IMR-90 (cell line): ENCODE data around the gene IFFO2. TPM values are rescaled to one million over a fixed set of nuclear protein-coding genes. Genes with fewer than 3 reads are reported as not detected.

Experiments
- ATAC-seq: fragments of 200-7000 bp; cut with Tn5 transposase; 2 replicates; pipeline ENCODE4 v1.9.1; 2020; ENCODE audit warnings: low read depth, mild to moderate bottlenecking, moderate library complexity
- BruUV-seq: library from RNA; stranded (reverse); fragments of 400-500 nt; replicated peaks from 2 replicates; lab custom pipeline; 2021; lab: Mats Ljungman, UMichigan
- CTCF ChIA-PET: fragments of 300-600 bp; formaldehyde crosslinking; extraction: SDS; loops from one replicate; lab custom pipeline; 2021; ENCODE audit warnings: antibody characterized with exemption; lab: Yijun Ruan, JAX
- POLR2A ChIA-PET: fragments of 300-600 bp; sonication (Branson Sonifier 250); formaldehyde crosslinking; loops from one replicate; lab custom pipeline; 2022; ENCODE audit warnings: antibody characterized with exemption; ENCODE audit not compliant: unreplicated experiment; lab: Charles Lee
- DNase-seq: peaks from one replicate; pipeline ENCODE4 v3.0.0; 2013
- H2AFZ ChIP-seq: replicated peaks from 2 replicates; pipeline ENCODE3; 2013; ENCODE audit warnings: low read length, mild to moderate bottlenecking; ENCODE audit not compliant: poor library complexity
- H2AK5ac ChIP-seq: 2 replicates; pipeline ENCODE4 v1.6.1; 2013; ENCODE audit warnings: low read depth, low read length, inconsistent platforms
- H2AK9ac ChIP-seq: replicated peaks from 2 replicates; pipeline ENCODE3; 2013; ENCODE audit warnings: mild to moderate bottlenecking, low read depth, low read length, moderate library complexity; ENCODE audit not compliant: poor library complexity
- H2BK120ac ChIP-seq: 2 replicates; pipeline ENCODE4 v1.6.1; 2013; ENCODE audit warnings: low read depth, low read length, inconsistent platforms
- H2BK15ac ChIP-seq: 3 replicates; pipeline ENCODE4 v1.6.1; 2013; ENCODE audit warnings: low read depth, low read length, inconsistent platforms
- H2BK20ac ChIP-seq: 2 replicates; pipeline ENCODE4 v1.6.1; 2013; ENCODE audit warnings: low read depth, mild to moderate bottlenecking, inconsistent platforms, low read length, moderate library complexity
- H2BK5ac ChIP-seq: 2 replicates; pipeline ENCODE4 v1.6.1; 2013; ENCODE audit warnings: mild to moderate bottlenecking, low read depth, low read length, inconsistent platforms; ENCODE audit not compliant: poor library complexity, severe bottlenecking
- H3K14ac ChIP-seq: replicated peaks from 2 replicates; pipeline ENCODE4 v1.6.1; 2013; ENCODE audit warnings: low read depth, low read length, inconsistent platforms
- H3K18ac ChIP-seq: 2 replicates; pipeline ENCODE4 v1.6.1; 2013; ENCODE audit warnings: low read depth, low read length, control low read depth
- H3K23ac ChIP-seq: 2 replicates; pipeline ENCODE4 v1.6.1; 2013; ENCODE audit warnings: low read depth, low read length, inconsistent platforms
- H3K27ac ChIP-seq: 2 replicates; pipeline ENCODE4 v1.5.1; 2013; ENCODE audit warnings: mild to moderate bottlenecking, control low read depth, low read length; ENCODE audit not compliant: insufficient read depth
- H3K27me3 ChIP-seq: 2 replicates; pipeline ENCODE4 v1.6.1; 2013; ENCODE audit warnings: low read length; ENCODE audit not compliant: control insufficient read depth, insufficient read depth
- H3K36me3 ChIP-seq: 2 replicates; pipeline ENCODE4 v1.6.1; 2013; ENCODE audit warnings: low read length, mixed read lengths; ENCODE audit not compliant: control insufficient read depth, insufficient read depth
- H3K4ac ChIP-seq: 2 replicates; pipeline ENCODE4 v1.6.1; 2013; ENCODE audit warnings: low read depth, low read length, inconsistent platforms
- H3K4me1 ChIP-seq: 2 replicates; pipeline ENCODE4 v1.6.1; 2013; ENCODE audit warnings: low read length, mixed read lengths; ENCODE audit not compliant: control insufficient read depth, insufficient read depth
- H3K4me2 ChIP-seq: 2 replicates; pipeline ENCODE4 v1.6.1; 2013; ENCODE audit warnings: low read depth, mild to moderate bottlenecking, control low read depth, low read length, moderate library complexity
- H3K4me3 ChIP-seq: 2 replicates; pipeline ENCODE4 v1.5.1; 2013; ENCODE audit warnings: low read depth, mild to moderate bottlenecking, control low read depth, low read length, moderate library complexity; ENCODE audit not compliant: insufficient read depth
- H3K56ac ChIP-seq: 2 replicates; pipeline ENCODE4 v1.6.1; 2013; ENCODE audit warnings: low read length, inconsistent platforms; ENCODE audit not compliant: insufficient read depth; ENCODE audit errors: extremely low read depth
- H3K79me1 ChIP-seq, 2 experiments: 2 replicates each; pipeline ENCODE4 v1.6.1; 2013; ENCODE audit warnings: low read length in 2 of 2, inconsistent platforms in 1 of 2, low read depth in 1 of 2
- H3K9ac ChIP-seq: 2 replicates; pipeline ENCODE4 v1.6.1; 2013; ENCODE audit warnings: low read depth, low read length, control low read depth
- H3K9me1 ChIP-seq: 2 replicates; pipeline ENCODE4 v1.6.1; 2013; ENCODE audit warnings: low read length, inconsistent platforms; ENCODE audit not compliant: insufficient read depth
- H3K9me3 ChIP-seq: 2 replicates; pipeline ENCODE4 v1.6.1; 2013; ENCODE audit warnings: low read length; ENCODE audit not compliant: control insufficient read depth, insufficient read depth
- H4K20me1 ChIP-seq: 2 replicates; pipeline ENCODE4 v1.6.1; 2013; ENCODE audit warnings: low read length, inconsistent platforms; ENCODE audit not compliant: insufficient read depth
- H4K5ac ChIP-seq: 2 replicates; pipeline ENCODE4 v1.6.1; 2013; ENCODE audit warnings: mild to moderate bottlenecking, low read depth, low read length, control low read depth
- H4K8ac ChIP-seq, 2 experiments: 2 replicates each; pipeline ENCODE4 v1.6.1; 2013; ENCODE audit warnings: low read depth in 2 of 2, low read length in 2 of 2, control low read depth in 1 of 2, inconsistent platforms in 1 of 2
- H4K91ac ChIP-seq: 2 replicates; pipeline ENCODE4 v1.6.1; 2013; ENCODE audit warnings: low read depth, low read length, inconsistent platforms; ENCODE audit not compliant: insufficient read depth
- BHLHE40 ChIP-seq: fragments of 150-350 bp; IDR thresholded peaks from 2 replicates; pipeline ENCODE4 v1.6.1; 2016; ENCODE audit warnings: mild to moderate bottlenecking, low read depth, low read length
- CEBPB ChIP-seq: IDR thresholded peaks from 2 replicates; pipeline ENCODE4 v1.6.1; 2012; ENCODE audit warnings: low read depth, low read length, improper control_type of control experiment
- MAFK ChIP-seq: IDR thresholded peaks from 2 replicates; pipeline ENCODE4 v1.6.1; 2012; ENCODE audit warnings: low read depth, low read length, improper control_type of control experiment
- MXI1 ChIP-seq: IDR thresholded peaks from 2 replicates; pipeline ENCODE4 v1.6.1; 2012; ENCODE audit warnings: low read depth, mild to moderate bottlenecking, low read length, moderate library complexity, borderline replicate concordance
- POLR2A ChIP-seq: IDR thresholded peaks from 2 replicates; pipeline ENCODE4 v1.6.1; 2012; ENCODE audit warnings: mild to moderate bottlenecking, low read depth, low read length
- RAD21 ChIP-seq: IDR thresholded peaks from 2 replicates; pipeline ENCODE4 v1.6.1; 2012; ENCODE audit warnings: low read length, improper control_type of control experiment
- SMC3 ChIP-seq: fragments of 150-350 bp; IDR thresholded peaks from 2 replicates; pipeline ENCODE4 v1.6.1; 2016; ENCODE audit warnings: low read depth, mild to moderate bottlenecking, antibody characterized with exemption, low read length, moderate library complexity
- WGBS, 2 experiments: methylation state at CpG; one replicate each; pipeline versions ENCODE4 v1.1.5 to v1.1.7; 2013; ENCODE audit warnings: missing lambda C conversion rate in 2 of 2; ENCODE audit not compliant: insufficient read length in 1 of 2; ENCODE audit errors: extremely low coverage in 2 of 2; 5-methylcytosine and 5-hydroxymethylcytosine counted together
- dilution Hi-C: fragments of 300-500 bp; cut with HindIII; formaldehyde crosslinking; loops from one replicate; pipeline ENCODE4 v1.14.3; 2018; ENCODE audit warnings: low sequenced_read_pairs; ENCODE audit not compliant: unreplicated experiment
- in situ Hi-C: fragments of 300-500 bp; cut with MboI; formaldehyde crosslinking; loops from 3 replicates; pipeline ENCODE4 v1.14.3; 2019; ENCODE audit warnings: low sequenced_read_pairs, inconsistent platforms, mixed read lengths
- intact Hi-C: fragments of 100-400 bp; cut with micrococcal nuclease; formaldehyde crosslinking; loops from 2 replicates; pipeline ENCODE4 v1.10.0; 2022
- polyA plus RNA-seq, 3 experiments: library from polyadenylated mRNA; depleted of rRNA; stranded (reverse); fragments of >200 nt; gene quantifications; 2 replicates each; pipeline ENCODE4 v1.2.3, GENCODE V29; 2012; ENCODE audit warnings: low replicate concordance in 1 of 3
- total RNA-seq: library from RNA; depleted of rRNA; stranded (reverse); fragments of >200 nt; gene quantifications from 2 replicates; pipeline ENCODE4 v1.2.3, GENCODE V29; 2012
- TF ChIP-seq, protein P1 (sequence below): fragments of 150-350 bp; IDR thresholded peaks from 2 replicates; pipeline ENCODE4 v1.6.1; 2016; ENCODE audit warnings: low read depth, mild to moderate bottlenecking, low read length, moderate library complexity, borderline replicate concordance
- TF ChIP-seq, protein P2 (sequence below): conservative IDR thresholded peaks from 2 replicates; pipeline ENCODE4 v1.5.1; 2012; ENCODE audit warnings: mild to moderate bottlenecking, low read depth, low read length, improper control_type of control experiment
- TF ChIP-seq, protein P3 (sequence below): fragments of 150-350 bp; IDR thresholded peaks from 2 replicates; pipeline ENCODE4 v1.6.1; 2017; ENCODE audit warnings: mild to moderate bottlenecking, antibody characterized with exemption, low read length, low read depth

The IFFO2 gene
- total and polyA plus RNA-seq, 2 of the 4 experiments (the other 2 are of a cell fraction): 14.5 to 18.2 TPM

DNA sequence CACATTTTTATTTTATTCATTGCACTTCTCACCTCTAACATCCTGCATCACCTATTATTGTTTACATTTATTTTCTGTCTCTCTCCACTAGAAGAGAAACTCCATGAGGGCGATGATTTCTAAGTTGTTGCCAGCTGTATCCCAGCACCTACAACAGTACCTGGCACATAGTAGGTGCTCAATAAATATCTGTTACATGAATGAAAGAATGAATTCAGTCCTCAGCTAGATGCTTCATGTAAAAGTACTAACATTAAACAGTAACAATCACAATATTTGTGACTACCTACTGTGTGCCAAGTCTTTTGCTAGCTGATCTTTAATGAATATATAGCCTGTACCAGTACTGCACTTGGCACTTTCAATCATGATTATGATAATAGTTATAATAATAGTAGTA is 100.0 kb downstream of the IFFO2 start:
- Histone ChIP-seq H3K4me1 (no peaks in the 10 kb centered on the region), H3K9ac (no peak overlapping the region), H3K18ac (no peak overlapping the region), H3K79me1 (no peaks in the 10 kb centered on the region), H3K27me3 (peaks cover 5% of the 10 kb centered on the region), H3K4me2 (no peak overlapping the region), H3K4me3 (no peak overlapping the region), H4K20me1 (no peaks in the 10 kb centered on the region), H2BK20ac (no peak overlapping the region), H3K4ac (no peak overlapping the region), H2BK120ac (no peak overlapping the region), H3K56ac (no peak overlapping the region), H3K14ac (no peak overlapping the region), H2AK5ac (no peak overlapping the region), H2AK9ac (no peak overlapping the region), H3K27ac (no peak overlapping the region), H4K91ac (no peak overlapping the region), H4K8ac (no peak overlapping the region), H3K9me3 (peaks cover 2% of the 10 kb centered on the region; the same call in 1 of the 2 replicates), H4K5ac (no peak overlapping the region), H3K9me1 (no peaks in the 10 kb centered on the region), H2AFZ (no peak overlapping the region), H2BK5ac (no peak overlapping the region), H2BK15ac (no peak overlapping the region), H3K23ac (no peak overlapping the region), H3K36me3 (no peaks in the 10 kb centered on the region)
- no peak for ATAC-seq
- POLR2A ChIA-PET: no interaction called here
- WGBS, 2 experiments: no CpG with 5 or more reads among the region's 1 CpG
- no peak for TF ChIP-seq CEBPB
- TF ChIP-seq RAD21: no peak
- TF ChIP-seq, protein P1, sequence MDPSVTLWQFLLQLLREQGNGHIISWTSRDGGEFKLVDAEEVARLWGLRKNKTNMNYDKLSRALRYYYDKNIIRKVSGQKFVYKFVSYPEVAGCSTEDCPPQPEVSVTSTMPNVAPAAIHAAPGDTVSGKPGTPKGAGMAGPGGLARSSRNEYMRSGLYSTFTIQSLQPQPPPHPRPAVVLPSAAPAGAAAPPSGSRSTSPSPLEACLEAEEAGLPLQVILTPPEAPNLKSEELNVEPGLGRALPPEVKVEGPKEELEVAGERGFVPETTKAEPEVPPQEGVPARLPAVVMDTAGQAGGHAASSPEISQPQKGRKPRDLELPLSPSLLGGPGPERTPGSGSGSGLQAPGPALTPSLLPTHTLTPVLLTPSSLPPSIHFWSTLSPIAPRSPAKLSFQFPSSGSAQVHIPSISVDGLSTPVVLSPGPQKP: no peak
- TF ChIP-seq SMC3: no peak
- no peak for TF ChIP-seq MXI1
- TF ChIP-seq POLR2A: no peak
- no peak for TF ChIP-seq MAFK
- no peak for TF ChIP-seq BHLHE40
- TF ChIP-seq, protein P2, sequence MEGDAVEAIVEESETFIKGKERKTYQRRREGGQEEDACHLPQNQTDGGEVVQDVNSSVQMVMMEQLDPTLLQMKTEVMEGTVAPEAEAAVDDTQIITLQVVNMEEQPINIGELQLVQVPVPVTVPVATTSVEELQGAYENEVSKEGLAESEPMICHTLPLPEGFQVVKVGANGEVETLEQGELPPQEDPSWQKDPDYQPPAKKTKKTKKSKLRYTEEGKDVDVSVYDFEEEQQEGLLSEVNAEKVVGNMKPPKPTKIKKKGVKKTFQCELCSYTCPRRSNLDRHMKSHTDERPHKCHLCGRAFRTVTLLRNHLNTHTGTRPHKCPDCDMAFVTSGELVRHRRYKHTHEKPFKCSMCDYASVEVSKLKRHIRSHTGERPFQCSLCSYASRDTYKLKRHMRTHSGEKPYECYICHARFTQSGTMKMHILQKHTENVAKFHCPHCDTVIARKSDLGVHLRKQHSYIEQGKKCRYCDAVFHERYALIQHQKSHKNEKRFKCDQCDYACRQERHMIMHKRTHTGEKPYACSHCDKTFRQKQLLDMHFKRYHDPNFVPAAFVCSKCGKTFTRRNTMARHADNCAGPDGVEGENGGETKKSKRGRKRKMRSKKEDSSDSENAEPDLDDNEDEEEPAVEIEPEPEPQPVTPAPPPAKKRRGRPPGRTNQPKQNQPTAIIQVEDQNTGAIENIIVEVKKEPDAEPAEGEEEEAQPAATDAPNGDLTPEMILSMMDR: no peak
- TF ChIP-seq, protein P3, sequence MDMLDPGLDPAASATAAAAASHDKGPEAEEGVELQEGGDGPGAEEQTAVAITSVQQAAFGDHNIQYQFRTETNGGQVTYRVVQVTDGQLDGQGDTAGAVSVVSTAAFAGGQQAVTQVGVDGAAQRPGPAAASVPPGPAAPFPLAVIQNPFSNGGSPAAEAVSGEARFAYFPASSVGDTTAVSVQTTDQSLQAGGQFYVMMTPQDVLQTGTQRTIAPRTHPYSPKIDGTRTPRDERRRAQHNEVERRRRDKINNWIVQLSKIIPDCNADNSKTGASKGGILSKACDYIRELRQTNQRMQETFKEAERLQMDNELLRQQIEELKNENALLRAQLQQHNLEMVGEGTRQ: no peak
- DNase-seq: no peak
- dilution Hi-C loops (no loop called here), in situ Hi-C loops (no loop called here), intact Hi-C loops (no loop called here)
- BruUV-seq: no TSS peak
- CTCF ChIA-PET: no interaction called here
